Right lobe of liver (tissue), 6 donors: ENCODE data around the gene RAG2. TPM values are rescaled to one million over a fixed set of nuclear protein-coding genes. Genes with fewer than 3 reads are reported as not detected.
A peak's percentile ranks its signal among the peaks of the same experiment; 100 is the strongest.

Source experiments
- ATAC-seq, 4 donors: fragments of 200-7000 bp; cut with Tn5 transposase; one replicate each; pipeline ENCODE4 v1.9.1; 2020; ENCODE audit warnings: mild to moderate bottlenecking in 4 of 4, moderate library complexity in 4 of 4
- DNase-seq, 3 donors: peaks; one replicate each; pipeline ENCODE4 v3.0.0-alpha.2; 2020
- H3K27ac ChIP-seq, 3 donors: fragments of 200-600 bp; one replicate each; pipeline ENCODE4 v1.8.0; 2022
- H3K27me3 ChIP-seq, 2 donors: fragments of 200-600 bp; one replicate each; pipeline ENCODE4 v1.8.0; 2022
- H3K36me3 ChIP-seq, 4 donors: fragments of 200-600 bp; sonication (generic) in 1 of 4; one replicate each; pipeline versions ENCODE4 v1.5.1 to v1.8.0; 2017 to 2022; ENCODE audit warnings: control low read depth in 1 of 4
- H3K4me1 ChIP-seq, 4 donors: fragments of 200-600 bp; sonication (generic) in 1 of 4; one replicate each; pipeline versions ENCODE4 v1.5.1 to v1.8.0; 2017 to 2022; ENCODE audit warnings: control low read depth in 1 of 4
- H3K4me3 ChIP-seq, 3 donors: fragments of 200-600 bp; one replicate each; pipeline ENCODE4 v1.8.0; 2022
- H3K9me3 ChIP-seq, 4 donors: fragments of 200-600 bp; sonication (generic) in 1 of 4; one replicate each; pipeline versions ENCODE4 v1.5.1 to v1.8.0; 2017 to 2022; ENCODE audit warnings: control low read depth in 1 of 4
- CTCF ChIP-seq, 4 donors: fragments of 200-600 bp in 3 of 4; fragments of 450-650 bp in 1 of 4; IDR thresholded peaks; one replicate each; pipeline versions ENCODE4 v1.5.1 to v1.8.0; 2016 to 2022; ENCODE audit warnings: antibody characterized with exemption in 4 of 4, mild to moderate bottlenecking in 2 of 4
- POLR2A ChIP-seq: fragments of 450-650 bp; IDR thresholded peaks from one replicate; pipeline ENCODE4 v1.6.1; 2017; ENCODE audit warnings: antibody characterized with exemption, mild to moderate bottlenecking
- WGBS: methylation state at CpG from one replicate; pipeline ENCODE4 v1.1.6; 2018; ENCODE audit warnings: low coverage, low lambda C conversion rate; ENCODE audit not compliant: insufficient coverage; ENCODE audit errors: missing lambda C conversion rate; 5-methylcytosine and 5-hydroxymethylcytosine counted together
- intact Hi-C, 2 donors: fragments of 100-400 bp; cut with DNase I; formaldehyde crosslinking; loops; one replicate each; pipeline versions ENCODE4 v1.11.2 to v1.14.1; 2022
- total RNA-seq, 6 experiments: library from RNA; depleted of rRNA in 2 of 6; stranded (reverse); fragments of >200 nt in 2 of 6; fragmentation: NEBNext Ultra II Directional in 3 of 6; extraction: Animal tissue kit (Norgen Biotek cat#: 25700) in 3 of 6; gene quantifications; one replicate each; pipeline versions ENCODE4 v1.1.0 to v1.2.4, GENCODE V29; 2016 to 2023
- donor health status: DM: no; HTN: yes; CAD: no.
- donor health status: DM: no; HTN: no; CAD: no.
- donor health status: DM: no; HTN: no; CAD: no.
- donor health status: DM: no; HTN: yes; CAD: no.
- donor health status: DM: no; HTN: yes; CAD: no.

Gene RAG2
- total RNA-seq, 6 experiments from 2014 or later, result not detected

- H3K27me3 ChIP-seq, result peaks cover 0 to 3% of the 10 kb centered on the region in 2 donors
- H3K4me3 ChIP-seq, result no peak overlapping the region
- no peak for TF ChIP-seq CTCF (IDR thresholded peaks at IDR 0.05)
- TF ChIP-seq POLR2A, result no peak
- no peak overlapping the region for H3K27ac ChIP-seq
- intact Hi-C loops, result no loop called here
- no peaks in the 10 kb centered on the region for H3K9me3 ChIP-seq
- H3K36me3 ChIP-seq, result no peaks in the 10 kb centered on the region
- H3K4me1 ChIP-seq, result peaks cover 0 to 8% (median 2%) of the 10 kb centered on the region in 4 donors
- ATAC-seq (no peak), DNase-seq (no peak)
These were observed 1.2 kb downstream of the RAG2 start for GRCh38 chr11:36596880-36597279.

GRCh38 chr11:36594316-36594989 is 3.6 kb downstream of the RAG2 start, which contains the start of gene IFTAP:
Gene IFTAP, plus strand, starts transcription at chr11:36594502. Its CDS starts 15,602 bp downstream, at chr11:36610104.
- peaks cover 0 to 3% of the 10 kb centered on the region in 2 donors for H3K27me3 ChIP-seq
- peak within 1 kb of the TSS in 1 of 3 donors; percentile 6 for H3K27ac ChIP-seq
- intact Hi-C loops, result no loop called here
- H3K36me3 ChIP-seq, result no peaks in the 10 kb centered on the region
- ATAC-seq (peak; percentile 100), DNase-seq (peak; percentile 49 to 69 (median 67))
- 2% methylated on average over 29 of the region's 29 CpGs for WGBS
- H3K9me3 ChIP-seq, result no peaks in the 10 kb centered on the region
- H3K4me1 ChIP-seq, result peaks cover 0 to 8% (median 2%) of the 10 kb centered on the region in 4 donors
- H3K4me3 ChIP-seq, result peak within 1 kb of the TSS; percentile 75 to 81 (median 77)
- no peak for TF ChIP-seq POLR2A
- no peak for TF ChIP-seq CTCF (IDR thresholded peaks at IDR 0.05)

GRCh38 chr11:36591433-36591832 is 6.6 kb downstream of the RAG2 start:
- Histone ChIP-seq H3K4me3 (no peak overlapping the region), H3K27ac (no peak overlapping the region), H3K36me3 (no peaks in the 10 kb centered on the region), H3K4me1 (peaks cover 0 to 8% (median 2%) of the 10 kb centered on the region in 4 donors), H3K27me3 (peaks cover 0 to 3% of the 10 kb centered on the region in 2 donors), H3K9me3 (no peaks in the 10 kb centered on the region)
- DNase-seq (no peak), ATAC-seq (no peak)
- WGBS, result 10% methylated on average over 1 of the region's 1 CpG
- no peak for TF ChIP-seq CTCF (IDR thresholded peaks at IDR 0.05)
- TF ChIP-seq POLR2A, result no peak
- intact Hi-C loops, result no loop called here

- 44% methylated on average over 4 of the region's 4 CpGs for WGBS
- intact Hi-C loops, result no loop called here
- no peak for DNase-seq
These were observed 7.5 kb downstream of the RAG2 start for GRCh38 chr11:36590513-36590912.

More at GRCh38 chr11:36590513-36590912, 7.5 kb downstream of the RAG2 start:
- no peak for TF ChIP-seq POLR2A
- TF ChIP-seq CTCF (IDR thresholded peaks at IDR 0.05), result no peak
- Histone ChIP-seq H3K4me3 (no peak overlapping the region), H3K27me3 (peaks cover 0 to 3% of the 10 kb centered on the region in 2 donors), H3K9me3 (no peaks in the 10 kb centered on the region), H3K4me1 (peaks cover 0 to 7% (median 2%) of the 10 kb centered on the region in 4 donors), H3K36me3 (no peaks in the 10 kb centered on the region), H3K27ac (no peak overlapping the region)
- ATAC-seq, result no peak
